NK-92 treated with Interleukin-12 subunit alpha and Interleukin-12 subunit beta, amount 100 ng/mL, for 24 hours (cell line): ENCODE results near the gene ITGA11.

ENCODE experiments used
- DNase-seq: peaks from one replicate; lab custom pipeline; 2025; lab: John Stamatoyannopoulos, UW

Gene ITGA11

DNA sequence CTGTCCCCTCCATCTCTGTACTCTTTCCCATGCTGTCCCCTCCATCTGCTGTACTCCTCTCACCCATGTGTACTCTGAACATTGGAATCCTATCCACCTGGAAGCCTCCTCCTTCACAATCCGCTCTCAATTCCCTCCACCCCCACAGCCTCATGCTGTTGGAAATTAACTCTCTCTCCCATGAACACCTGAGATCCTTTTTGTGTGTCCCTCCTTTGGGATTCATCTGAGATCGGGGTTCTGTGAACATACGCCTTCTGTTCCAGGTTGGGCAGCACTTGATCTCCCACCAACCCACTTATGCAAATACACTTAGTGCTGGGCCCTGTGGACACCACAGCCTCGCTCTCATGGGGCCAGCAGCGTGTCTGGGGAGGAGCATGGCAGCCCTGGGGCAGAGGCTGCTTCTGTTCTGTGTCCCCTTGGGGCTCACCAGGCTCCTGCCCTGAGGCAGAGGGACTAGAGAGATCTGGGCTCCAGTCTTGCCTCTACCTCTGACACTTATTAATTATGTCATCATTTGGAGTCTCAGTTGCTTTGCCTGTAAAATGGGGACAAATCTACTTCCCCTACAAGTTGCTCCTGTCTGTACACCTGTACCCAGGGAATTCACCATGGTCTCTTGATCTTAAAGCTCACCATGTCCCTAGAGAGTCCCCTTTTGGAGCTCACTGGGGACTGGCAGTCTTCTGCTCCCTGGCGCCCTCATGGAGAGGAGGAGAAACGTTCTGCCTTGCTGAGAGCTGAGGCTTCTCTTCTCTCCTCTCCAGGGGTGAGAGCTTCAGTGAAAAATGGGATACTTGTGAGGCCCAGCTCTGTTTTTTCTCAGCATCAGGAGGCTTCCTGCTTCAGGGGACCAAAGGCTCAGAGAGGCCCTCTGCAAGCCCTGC, 42.7 kb downstream of the ITGA11 start:
- DNase-seq, result no peak

DNA sequence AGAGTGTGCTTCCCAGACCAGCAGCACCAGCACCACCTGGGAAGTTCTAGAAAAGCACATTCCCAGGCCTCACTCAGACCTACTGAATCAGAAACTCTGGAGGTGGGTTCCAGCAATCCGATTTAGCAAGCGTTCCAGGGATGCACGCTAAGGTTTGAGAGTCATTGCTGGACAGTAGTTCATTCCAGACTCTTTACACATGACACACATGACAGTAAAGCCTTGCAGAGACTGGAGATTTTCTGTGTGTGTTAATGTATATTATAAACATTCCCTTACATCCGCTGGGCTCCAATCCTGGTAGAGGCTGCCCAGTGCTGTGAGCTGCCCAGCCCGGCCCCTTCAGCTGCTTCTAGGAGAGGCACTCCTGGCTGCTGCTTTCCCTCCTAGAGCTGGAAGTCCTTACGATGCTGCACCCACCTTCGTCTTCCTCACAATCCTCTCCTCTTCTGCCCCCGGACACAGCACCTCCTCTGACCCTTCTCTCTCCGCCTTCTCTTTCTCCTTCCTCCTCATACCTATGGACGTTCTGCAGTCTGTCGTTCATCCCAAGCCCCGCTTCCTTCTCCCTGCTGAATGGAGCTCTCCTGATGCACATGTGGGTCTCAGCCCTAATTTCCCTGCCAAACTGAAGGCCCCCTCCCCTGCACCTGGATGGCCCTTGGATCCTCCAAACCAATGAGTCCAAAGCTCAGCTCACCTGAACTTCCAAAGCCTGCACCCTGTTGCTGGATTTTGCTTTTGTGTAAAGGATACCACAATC, 44.4 kb downstream of the ITGA11 start:
- DNase-seq, result no peak

DNA sequence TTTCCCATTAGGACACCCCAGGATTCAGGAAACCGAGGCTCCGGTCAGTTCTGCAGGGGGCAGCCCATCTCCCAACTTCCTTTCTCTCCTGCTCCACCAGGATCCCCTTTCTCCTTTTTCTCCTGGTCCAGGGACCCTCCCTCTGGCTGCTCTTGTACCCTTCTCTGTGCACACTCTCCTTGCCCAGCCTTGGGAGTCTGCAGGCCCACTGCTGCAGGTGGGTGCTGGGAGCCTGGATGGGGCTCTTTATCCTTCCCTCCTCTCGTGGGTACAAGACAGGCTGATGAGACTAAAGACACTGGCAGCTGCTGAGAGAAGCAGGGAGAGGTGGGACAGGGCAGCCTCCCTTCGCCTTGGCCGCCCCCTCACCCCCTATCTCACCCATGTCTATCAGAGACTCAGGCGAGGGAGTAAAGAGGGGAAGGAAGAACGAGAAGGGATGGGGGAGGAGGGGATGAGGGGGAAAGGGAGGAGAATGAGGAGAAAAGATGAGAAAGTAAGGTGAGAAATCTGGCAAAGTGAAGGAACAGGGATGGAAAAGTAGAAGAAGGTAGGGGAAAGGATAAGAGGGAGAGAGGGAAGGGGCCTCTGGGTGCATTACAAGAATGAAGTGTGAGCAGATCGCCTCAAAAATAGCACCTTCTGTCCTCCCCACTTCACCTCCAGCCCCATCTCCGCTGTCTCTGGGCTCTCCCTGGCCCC, 45.2 kb downstream of the ITGA11 start:
- DNase-seq, result no peak

DNA sequence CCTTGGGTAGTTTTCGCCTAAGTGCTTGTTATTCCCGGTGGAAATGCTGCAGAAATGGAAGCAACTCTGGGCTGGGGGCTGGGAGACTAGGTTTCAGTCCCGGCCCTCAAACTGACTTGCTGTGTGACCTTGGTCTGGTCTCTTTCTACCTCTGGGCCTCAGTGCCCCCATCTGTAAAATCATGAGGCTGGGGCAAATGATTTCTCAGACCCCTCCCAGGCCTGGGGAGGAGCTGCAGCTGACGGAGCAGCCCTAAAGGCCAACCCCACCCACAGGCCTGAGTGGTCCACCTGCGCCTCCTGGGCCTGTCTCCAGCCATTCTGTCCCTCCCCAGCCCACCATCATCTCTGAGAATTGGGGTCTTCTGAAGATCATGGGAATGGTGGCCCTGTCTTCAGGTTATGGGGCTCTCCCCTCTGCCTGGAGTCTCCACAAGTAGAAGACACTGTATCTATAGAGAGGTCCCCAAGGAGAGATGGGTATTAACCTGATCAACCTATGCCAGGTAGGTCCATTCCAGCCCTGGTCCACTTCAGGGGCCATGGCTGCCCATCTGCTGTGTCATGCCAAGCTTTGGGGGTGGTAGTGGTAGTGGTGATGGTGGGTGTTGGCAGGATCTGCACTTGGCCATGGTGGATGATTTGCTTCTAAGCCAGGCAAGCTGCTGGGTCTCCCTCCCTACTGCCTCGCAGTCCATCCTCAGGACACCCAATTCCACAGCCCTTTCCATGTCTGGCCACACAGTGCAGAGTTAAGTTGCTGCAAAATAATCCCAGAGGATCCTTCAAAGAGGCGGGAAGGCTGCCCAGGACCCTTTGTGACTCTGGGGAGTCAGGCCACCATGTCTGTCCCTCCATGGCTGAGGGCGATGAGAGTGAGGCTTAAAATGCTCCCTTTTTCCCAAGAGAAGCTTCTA, 46.0 kb downstream of the ITGA11 start:
- no peak for DNase-seq

DNA sequence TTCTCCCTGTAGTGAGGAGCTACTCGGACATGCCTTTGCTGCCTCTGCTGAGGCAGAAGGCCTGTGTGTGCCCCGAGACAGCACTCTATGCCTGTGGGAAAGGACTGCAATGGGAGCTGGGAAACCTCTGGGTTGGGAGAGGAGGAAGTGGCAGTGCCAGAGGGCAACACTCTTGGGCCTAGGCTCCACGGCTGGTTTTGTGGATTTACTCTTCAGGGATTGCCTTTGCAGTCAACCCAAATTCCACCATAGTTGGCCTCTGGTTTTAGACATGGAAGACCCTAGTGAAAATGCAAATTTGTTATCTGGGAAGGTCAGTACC, 46.8 kb downstream of the ITGA11 start:
- DNase-seq, result no peak

DNA sequence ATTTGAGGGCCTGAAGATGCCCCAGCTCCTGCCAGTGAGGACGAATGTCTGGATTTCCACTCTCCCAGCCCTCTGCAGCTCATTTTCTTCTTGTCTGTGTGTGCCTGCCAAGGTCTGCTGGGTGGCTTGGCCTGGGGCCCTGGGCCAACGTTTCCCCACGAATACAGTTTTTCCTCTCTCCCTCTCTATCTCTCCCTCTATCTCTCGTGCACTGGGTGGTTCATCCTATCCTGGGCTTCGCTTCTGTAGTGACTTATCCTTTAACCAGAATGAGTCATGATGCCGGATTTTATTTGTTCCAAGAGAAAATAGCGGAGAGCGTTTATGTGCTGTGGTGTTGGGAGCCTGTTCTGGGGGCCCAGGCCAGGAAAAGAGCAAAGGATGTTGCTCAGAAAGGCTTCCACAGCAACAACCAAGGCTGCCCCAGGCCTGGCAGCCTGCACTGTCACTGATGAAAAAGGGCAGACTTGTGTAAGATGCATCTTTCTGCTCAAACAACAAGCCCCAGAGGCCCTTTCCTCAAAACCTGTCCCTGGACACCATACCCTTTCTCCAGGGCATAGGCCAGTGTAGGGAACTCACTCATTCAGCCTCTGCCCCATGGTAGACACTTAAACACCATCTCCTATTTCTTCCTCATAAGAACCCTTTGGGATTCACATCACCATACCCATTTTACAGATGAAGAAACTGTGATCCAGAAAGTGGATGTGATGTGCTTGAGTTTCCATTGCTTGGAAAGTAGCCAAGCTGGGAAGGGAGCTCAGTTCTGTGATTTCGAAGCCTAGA, 47.3 kb downstream of the ITGA11 start:
- DNase-seq, result no peak

DNA sequence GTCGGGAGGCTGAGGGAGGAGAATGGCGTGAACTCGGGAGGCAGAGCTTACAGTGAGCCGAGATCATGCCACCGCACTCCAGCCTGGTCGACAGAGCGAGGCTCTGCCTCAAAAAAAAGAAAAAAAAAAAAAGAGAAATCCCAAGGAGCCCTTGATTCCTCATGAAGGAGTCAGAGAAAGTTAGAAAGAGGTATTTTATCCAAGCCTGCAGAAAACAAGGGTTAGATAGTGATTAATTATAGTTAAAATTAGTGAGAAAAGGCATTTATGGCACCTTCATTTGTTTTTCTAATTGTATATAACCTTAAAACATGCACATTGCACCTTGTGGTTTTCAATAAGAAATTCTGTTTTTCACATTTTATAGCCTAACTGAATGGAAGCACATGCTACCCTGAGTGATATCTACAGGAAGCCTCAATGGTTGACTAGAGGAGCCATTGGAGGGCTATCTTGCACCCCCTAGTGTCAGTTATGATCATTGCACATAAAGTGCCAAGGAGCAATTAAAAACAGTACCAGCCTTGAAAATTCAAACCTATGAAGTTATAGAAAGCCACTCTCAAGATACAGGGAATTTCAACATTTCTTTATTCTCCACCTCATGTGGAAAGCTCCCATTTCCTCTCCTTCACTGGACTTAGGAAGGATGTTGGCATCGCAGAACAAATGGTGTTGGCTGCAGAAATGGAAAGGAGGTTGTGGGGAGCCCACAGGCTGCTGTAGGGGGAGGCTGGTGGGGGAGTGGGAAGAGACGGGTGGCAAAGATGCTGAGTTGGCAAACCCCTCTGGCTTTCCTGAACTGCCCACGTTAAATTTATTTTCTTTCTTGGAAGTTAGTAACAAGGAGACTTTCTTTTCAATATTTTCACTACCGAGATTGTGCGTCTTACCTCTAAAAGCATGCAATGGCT, 48.5 kb downstream of the ITGA11 start:
- DNase-seq, result no peak

DNA sequence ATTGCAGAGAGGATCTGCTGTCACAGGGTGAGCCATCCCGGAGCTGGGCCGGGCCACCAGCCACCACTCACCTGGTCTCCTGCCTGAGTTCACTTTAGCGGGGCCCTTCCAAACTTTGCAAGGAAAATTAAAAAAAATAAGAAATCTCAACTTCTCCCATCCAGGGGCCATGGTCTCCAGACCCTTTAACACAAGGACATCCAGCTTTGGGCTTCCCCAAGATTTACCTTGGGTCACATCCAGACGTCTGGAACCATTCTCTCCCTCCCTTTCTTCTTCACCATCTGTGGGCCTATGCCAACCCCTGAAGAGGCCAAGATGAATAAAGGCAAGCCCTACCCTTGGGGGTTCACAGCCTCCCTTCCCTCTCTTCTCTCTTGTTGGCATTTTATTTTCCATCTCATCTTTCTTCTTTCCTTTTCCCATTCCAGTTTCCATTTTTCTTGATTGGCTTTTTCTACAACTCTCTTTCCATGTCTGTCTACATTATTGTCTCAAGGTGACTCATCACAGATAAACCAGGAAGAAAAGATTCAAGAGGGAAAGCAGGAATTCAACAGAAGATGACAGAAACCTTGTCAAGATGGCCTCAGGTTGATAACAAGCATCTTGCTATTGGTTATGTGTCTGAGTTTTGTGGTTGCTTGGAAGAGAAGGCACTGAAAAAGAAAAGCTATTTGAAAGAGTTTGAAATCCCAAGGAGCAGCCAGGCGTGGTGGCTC, 49.5 kb downstream of the ITGA11 start:
- DNase-seq, result no peak

DNA sequence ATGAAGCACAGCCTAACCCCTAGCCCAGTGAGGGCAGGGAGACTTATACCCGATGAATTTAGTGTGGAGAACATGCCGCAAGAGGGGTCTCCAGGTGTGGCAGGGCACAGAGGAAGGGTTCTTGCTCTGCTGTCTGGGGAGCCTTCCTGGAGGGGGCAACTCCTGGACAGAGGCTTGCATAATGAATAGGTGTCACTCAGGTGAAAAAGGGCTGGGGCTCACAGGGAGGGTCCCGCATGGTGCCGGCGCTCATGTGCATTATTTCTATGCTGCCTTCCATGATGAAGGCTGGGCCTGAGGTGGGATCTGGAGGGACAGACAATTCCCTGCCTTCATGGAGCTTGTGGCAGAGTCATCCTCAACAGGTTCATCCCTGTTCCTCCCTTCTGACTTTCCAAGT, 51.5 kb downstream of the ITGA11 start:
- no peak for DNase-seq

DNA sequence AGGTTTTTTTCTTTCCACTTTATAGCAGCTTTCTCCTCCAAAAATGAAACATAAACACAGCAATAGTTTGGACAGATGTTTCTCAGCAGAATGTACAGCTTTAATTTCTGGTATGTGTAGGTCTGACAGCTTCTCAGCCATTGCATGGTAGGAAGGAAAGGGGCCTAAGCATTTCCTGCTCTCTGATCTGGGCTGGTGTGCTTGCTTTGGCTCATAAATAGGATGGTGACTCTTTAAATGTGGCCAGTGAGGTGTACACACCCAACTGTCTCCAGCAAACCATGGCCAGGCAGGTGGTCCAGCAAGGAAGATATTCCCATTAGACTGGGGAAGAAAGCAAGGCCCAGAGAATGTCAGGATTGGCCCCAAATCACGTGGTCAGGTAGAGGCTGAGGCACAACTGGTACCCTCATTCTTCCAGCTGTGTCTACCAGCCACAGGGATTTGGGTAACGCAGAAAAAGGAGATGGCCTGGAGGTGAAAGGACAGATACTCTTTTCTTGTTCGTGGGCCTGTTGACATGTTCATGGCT, 52.1 kb downstream of the ITGA11 start:
- DNase-seq, result no peak

DNA sequence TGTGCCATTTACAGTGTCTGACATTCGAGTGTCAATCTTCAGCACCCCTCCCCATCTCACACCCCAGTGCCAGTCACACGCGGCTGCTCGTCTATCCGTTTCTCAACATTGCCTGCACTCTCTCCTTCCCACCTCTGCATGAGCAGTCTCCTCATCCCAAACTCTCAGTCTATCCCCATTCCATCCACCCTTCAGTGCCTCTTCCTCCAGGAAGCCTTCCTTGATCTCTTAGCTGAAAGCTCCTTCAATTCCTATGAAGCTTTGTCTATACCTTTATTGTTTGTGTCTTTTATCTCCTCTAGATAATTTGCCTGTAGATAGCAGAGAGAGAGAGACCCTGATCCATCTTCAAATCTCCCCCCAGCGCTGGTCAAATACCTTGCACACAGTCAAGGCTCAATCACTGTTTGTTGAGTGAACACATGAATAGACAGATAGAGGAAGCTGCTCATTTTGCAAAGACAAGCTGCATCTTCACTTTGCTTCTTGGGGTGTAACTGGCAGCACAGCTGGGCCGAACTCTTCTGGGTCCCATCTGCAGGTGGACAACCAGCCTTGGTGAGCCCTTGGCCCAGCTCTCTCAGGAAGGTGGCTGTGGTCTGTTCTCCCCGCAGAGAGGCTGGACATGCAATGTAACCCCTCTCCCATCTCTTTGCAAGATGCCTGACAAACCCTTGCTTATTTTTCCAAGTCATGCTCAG, 52.8 kb downstream of the ITGA11 start:
- DNase-seq, result no peak

DNA sequence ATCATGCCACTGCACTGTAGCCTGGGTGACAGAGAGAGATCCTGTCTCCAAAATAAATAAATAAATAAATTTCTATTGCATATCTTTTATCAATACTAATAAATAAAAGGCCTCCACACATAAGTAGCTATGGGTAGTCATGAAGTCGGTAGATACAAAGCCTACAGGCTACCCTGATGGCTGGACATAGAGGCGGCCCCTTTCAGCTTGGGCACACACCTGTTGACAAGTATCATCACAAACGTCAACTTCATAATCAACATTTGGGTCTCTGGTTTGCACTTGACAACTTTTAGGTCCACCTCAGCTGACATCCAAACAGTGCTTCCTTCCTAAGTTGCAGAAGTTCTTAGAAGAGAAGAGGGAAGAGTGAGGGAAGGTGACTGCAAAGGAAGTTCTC, 53.4 kb downstream of the ITGA11 start:
- no peak for DNase-seq

DNA sequence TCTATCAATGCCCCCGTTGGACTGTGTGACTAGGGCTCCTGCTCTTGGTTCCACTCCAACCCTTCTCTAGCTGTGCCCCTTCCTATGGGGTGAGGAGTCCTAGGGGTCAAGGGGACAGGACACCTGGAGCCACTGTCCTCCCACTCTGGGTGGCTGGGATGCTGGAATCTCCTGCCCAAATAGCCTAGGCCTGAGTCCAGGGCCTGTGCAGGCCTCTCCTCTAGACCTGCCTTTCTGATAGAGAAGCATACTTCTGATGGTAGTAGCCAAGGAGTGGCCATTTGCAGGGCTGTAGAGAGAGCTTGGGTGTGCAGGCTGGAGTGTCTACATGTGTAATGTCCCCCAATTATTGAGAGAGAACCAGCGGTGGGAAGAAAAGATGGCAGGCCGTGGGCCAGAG, 54.2 kb downstream of the ITGA11 start:
- DNase-seq, result no peak

DNA sequence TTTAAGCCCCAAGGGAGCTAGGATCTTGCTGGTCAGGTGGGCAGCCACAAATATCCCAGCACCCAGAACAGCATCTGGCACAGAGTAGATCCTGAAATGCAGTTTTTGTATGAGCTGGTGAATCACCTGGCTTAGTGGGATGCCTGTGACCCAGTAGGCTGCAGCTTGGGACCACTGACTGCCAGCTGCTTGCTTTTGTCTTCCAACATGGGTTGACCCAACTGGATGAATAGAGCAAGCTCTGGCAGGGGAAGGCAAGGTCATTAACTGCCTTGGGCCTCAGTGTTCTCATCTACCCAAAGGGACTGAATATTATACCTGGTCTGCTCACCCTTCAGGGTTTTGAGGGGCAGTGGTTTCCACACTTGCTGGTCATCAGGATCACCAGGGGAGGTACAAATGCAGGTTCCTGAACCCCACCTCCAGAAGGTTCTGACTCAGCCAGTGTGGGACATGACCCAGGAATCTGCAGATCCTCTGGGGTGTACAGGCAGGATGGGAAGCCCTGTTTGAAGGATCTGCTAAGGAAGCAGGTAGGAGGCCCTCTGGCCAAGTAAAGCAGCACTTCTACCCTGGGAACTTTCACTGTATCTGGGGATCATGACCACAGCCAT, 55.4 kb downstream of the ITGA11 start:
- DNase-seq, result no peak

DNA sequence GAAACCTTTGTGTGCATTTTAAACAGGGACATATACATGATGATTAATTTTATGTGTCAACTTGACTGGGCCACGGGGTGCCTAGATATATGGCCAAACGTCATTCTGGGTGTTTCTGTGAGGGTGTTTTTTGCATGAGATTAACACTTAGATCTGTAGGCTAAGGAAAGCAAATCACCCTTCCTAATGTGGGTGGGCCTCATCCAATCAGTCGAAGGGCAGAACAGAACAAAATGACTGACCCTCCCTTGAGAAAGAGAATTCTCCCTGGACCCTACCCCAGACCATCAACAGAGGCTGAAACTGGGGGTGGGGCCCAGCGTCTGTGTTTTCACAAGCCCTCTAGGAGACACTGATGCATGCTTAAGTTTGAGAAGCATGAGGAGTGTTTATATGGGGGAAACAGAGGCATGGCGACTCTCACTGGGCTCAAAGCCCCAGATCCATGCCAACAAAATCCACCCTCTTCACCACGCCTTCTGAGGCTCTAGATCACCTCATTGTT, 56.2 kb downstream of the ITGA11 start:
- DNase-seq, result no peak

DNA sequence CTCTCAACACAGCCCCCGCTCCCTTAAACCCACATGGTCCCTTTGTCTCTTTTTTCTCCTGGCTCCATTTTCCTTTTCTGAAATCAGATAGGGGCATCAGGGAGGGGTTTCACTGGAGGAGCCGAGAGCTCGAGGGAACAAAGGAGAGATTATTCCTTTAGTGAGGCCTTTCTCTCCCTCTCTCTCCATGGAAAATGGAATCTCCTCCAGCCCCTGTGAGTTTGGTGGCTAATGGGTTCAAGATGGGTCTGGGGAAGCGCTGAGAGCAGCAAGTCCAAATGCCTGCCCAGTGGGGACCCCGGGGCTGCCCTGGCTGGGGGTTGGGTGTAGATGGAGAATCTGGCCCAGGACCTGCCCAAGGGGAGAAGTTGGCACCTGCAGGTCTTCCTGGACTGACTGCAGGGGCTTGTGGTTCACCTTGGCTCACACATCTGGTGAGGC, 56.8 kb downstream of the ITGA11 start:
- DNase-seq, result no peak

DNA sequence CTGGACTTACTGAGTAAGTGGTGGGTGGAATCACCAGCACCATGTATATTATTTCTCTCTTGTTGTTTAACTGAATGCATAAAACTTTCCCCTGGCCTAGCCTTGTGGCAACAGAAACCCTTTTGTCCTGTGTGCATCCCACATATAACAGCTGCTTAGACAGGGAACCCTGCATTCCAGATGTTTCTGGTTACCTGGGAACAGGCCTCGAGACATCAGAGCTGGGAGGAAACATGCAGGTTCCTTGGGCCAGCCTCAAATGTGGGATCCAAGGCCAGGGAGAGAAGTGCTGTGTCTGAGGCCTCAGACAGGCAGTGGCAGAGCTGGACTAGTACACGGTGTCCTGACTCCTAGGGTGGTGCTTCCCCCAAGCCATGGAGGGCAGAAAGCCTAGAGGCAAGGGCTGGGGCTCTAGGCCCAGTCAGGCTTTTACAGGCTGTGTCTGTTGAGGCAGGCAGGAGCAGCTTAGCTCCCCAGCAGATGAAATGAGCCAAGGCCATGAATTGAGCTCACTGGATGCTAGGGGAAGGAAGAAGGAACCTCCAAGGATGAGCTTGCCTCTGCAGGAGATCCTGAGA, 57.7 kb downstream of the ITGA11 start:
- no peak for DNase-seq
